ENCODE measurements around the gene ATOX1.
A peak's percentile ranks its signal among the peaks of the same experiment; 100 is the strongest.

ATOX1 gene

DNA sequence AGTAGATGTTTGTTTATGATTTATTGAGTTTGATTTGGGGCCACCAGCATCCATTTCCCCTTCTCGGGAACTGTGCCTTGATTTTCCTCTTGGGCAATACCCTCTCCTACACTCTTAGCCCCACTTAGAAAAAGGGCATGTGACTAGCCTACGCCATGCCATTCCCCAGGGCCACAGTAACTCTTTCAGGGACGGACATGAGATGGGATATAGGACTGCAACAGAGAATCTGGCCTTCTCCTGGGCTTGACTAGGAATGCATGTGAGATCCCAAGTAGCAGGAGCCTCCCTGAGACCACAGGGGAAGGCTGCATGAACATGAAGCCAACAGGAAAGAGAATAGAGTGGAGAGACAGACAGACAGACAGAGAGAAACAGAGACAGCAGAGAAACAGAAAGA lies 41.0 kb downstream of the ATOX1 start:
- H3K18ac ChIP-seq (ENCODE audit: low read length) = no peak overlapping the region
- no peak overlapping the region for H3K4me3 ChIP-seq (ENCODE audit: low read depth, low read length)
- H3K4ac ChIP-seq (ENCODE audit: low read depth, low read length) = no peak overlapping the region
- no peaks in the 10 kb centered on the region for H3K36me3 ChIP-seq (ENCODE audit: control insufficient read depth in 1 of 2, insufficient read depth in 2 of 2, low read length in 2 of 2)
- no peak overlapping the region for H3K14ac ChIP-seq (ENCODE audit: low read length)
- H2AK5ac ChIP-seq (ENCODE audit: low read length) = no peak overlapping the region
- no peak overlapping the region for H3K23ac ChIP-seq (ENCODE audit: low read length)
- peaks cover 3% of the 10 kb centered on the region for H3K79me1 ChIP-seq (ENCODE audit: low read length)
- H2AFZ ChIP-seq (ENCODE audit: insufficient read depth, low read length, poor library complexity) = no peak overlapping the region
- WGBS (ENCODE audit: extremely low coverage, insufficient coverage, insufficient read length) = no CpG with 5 or more reads among the region's 3 CpGs
- H2BK5ac ChIP-seq (ENCODE audit: low read depth, low read length, poor library complexity) = no peak overlapping the region
- no peak overlapping the region for H2BK120ac ChIP-seq (ENCODE audit: insufficient read depth, low read length, poor library complexity)
- peaks cover 6 to 16% of the 10 kb centered on the region in 2 experiments for H3K4me1 ChIP-seq (ENCODE audit: control insufficient read depth in 1 of 2, insufficient read depth in 2 of 2, low read length in 2 of 2)
- no peak for DNase-seq
- H2BK12ac ChIP-seq (ENCODE audit: low read length) = no peak overlapping the region
- no peak overlapping the region for H4K8ac ChIP-seq (ENCODE audit: low read depth, low read length)
- H3K9me3 ChIP-seq (ENCODE audit: insufficient read depth, low read depth, low read length) = no peaks in the 10 kb centered on the region
- no peaks in the 10 kb centered on the region for H3K27me3 ChIP-seq (ENCODE audit: insufficient read depth, low read length)
- no peak overlapping the region for H4K91ac ChIP-seq (ENCODE audit: low read depth, low read length)
- H3K79me2 ChIP-seq (ENCODE audit: control insufficient read depth, insufficient read depth, low read length, poor library complexity) = no peaks in the 10 kb centered on the region
- H3K9ac ChIP-seq (ENCODE audit: low read length) = no peak overlapping the region
- no peak overlapping the region for H3K4me2 ChIP-seq (ENCODE audit: low read length)
- H4K12ac ChIP-seq (ENCODE audit: low read depth, low read length) = no peak overlapping the region
- no peak overlapping the region for H3K27ac ChIP-seq (ENCODE audit: low read depth, low read length)

DNA sequence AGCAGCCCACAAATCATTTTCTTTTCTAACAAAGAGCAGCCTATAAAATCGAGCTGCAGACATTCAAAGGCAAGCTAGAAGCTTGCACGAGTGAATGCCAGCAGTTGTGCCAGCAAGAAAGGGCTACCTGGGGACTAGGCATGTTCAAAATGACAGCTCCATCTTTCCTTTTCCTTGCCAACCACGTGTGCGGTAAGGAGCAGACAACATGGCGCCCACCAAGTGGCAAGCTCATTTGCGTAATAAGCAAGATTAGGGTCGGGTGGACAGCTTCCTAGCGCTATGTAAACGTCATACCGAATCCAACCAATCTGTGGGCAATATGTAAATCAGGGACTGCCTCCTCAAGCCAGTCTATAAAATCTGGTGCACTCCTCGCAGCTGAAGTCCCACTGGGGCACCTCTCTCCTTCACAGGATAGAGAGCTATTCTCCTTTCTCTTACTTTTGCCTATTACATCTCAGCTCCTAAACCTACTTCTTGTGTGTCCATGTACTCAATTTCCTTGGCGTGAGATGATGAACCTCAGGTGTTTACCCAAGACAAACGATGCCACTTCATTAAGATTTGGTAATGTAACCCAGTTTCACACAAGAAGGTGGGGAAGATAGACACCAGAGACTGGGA lies 49.2 kb downstream of the ATOX1 start:
- no peak overlapping the region for H3K18ac ChIP-seq (ENCODE audit: low read length)
- no peak overlapping the region for H2BK5ac ChIP-seq (ENCODE audit: low read depth, low read length, poor library complexity)
- H2BK120ac ChIP-seq (ENCODE audit: insufficient read depth, low read length, poor library complexity) = no peak overlapping the region
- no peak overlapping the region for H3K14ac ChIP-seq (ENCODE audit: low read length)
- H4K8ac ChIP-seq (ENCODE audit: low read depth, low read length) = no peak overlapping the region
- H3K36me3 ChIP-seq (ENCODE audit: control insufficient read depth in 1 of 2, insufficient read depth in 2 of 2, low read length in 2 of 2) = no peaks in the 10 kb centered on the region
- DNase-seq = no peak
- H3K79me2 ChIP-seq (ENCODE audit: control insufficient read depth, insufficient read depth, low read length, poor library complexity) = no peaks in the 10 kb centered on the region
- H3K9ac ChIP-seq (ENCODE audit: low read length) = no peak overlapping the region
- H4K91ac ChIP-seq (ENCODE audit: low read depth, low read length) = no peak overlapping the region
- peaks cover 1% of the 10 kb centered on the region for H3K9me3 ChIP-seq (ENCODE audit: insufficient read depth, low read depth, low read length)
- WGBS (ENCODE audit: extremely low coverage, insufficient coverage, insufficient read length) = no CpG with 5 or more reads among the region's 13 CpGs
- H4K12ac ChIP-seq (ENCODE audit: low read depth, low read length) = no peak overlapping the region
- no peak overlapping the region for H3K4ac ChIP-seq (ENCODE audit: low read depth, low read length)
- H3K4me1 ChIP-seq (ENCODE audit: control insufficient read depth in 1 of 2, insufficient read depth in 2 of 2, low read length in 2 of 2) = peaks cover 0 to 3% of the 10 kb centered on the region in 2 experiments
- H3K4me3 ChIP-seq (ENCODE audit: low read depth, low read length) = no peak overlapping the region
- no peaks in the 10 kb centered on the region for H3K27me3 ChIP-seq (ENCODE audit: insufficient read depth, low read length)
- no peaks in the 10 kb centered on the region for H3K79me1 ChIP-seq (ENCODE audit: low read length)
- H3K27ac ChIP-seq (ENCODE audit: low read depth, low read length) = no peak overlapping the region
- no peak overlapping the region for H2AK5ac ChIP-seq (ENCODE audit: low read length)
- no peak overlapping the region for H3K23ac ChIP-seq (ENCODE audit: low read length)
- no peak overlapping the region for H2AFZ ChIP-seq (ENCODE audit: insufficient read depth, low read length, poor library complexity)
- no peak overlapping the region for H2BK12ac ChIP-seq (ENCODE audit: low read length)
- H3K4me2 ChIP-seq (ENCODE audit: low read length) = no peak overlapping the region

DNA sequence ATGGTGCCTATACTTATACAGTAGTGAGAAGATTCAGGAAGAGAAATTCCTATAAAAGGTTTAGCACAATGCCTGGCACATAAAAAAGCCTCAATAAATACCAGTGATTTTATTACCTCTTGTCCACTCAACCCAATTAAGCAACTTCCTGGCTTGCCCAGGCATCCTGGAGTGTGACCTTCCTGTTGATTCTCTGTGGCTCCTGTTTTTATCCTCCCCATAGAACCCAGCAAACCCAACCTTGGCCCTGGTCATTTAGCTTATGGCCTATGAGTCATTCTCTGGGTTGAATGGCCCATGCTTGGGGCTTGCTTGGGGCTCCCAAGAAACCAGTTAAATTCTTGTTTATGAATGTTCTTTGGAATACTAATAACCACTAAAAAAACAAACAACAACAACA lies 50.3 kb downstream of the ATOX1 start:
- DNase-seq = no peak
- no peak overlapping the region for H3K4me3 ChIP-seq (ENCODE audit: low read depth, low read length)

DNA sequence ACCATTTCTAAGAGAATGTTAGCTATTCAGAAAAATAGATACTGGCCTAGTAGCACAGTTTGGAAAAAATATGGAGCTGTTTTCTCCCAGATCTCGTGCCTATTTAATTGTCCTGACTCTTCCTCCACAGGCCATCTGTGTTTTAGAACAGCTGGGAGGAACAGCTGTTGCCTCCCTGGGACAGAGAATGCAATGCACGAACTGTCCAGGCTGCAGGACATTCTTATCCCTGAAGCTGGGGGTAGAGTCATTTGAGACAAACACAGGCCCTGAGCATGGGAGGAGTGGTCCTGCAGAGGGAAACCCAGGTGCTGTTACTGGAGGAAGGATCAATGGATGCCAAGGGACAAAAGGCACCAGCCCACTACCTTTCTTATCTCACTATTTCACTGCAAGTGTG lies 50.9 kb downstream of the ATOX1 start:
- Histone ChIP-seq H3K27ac (ENCODE audit: low read depth, low read length) (no peak overlapping the region), H3K23ac (ENCODE audit: low read length) (no peak overlapping the region), H3K4ac (ENCODE audit: low read depth, low read length) (no peak overlapping the region), H3K9ac (ENCODE audit: low read length) (no peak overlapping the region), H3K14ac (ENCODE audit: low read length) (no peak overlapping the region), H4K12ac (ENCODE audit: low read depth, low read length) (no peak overlapping the region), H2BK5ac (ENCODE audit: low read depth, low read length, poor library complexity) (no peak overlapping the region), H3K9me3 (ENCODE audit: insufficient read depth, low read depth, low read length) (peaks cover 2% of the 10 kb centered on the region), H3K79me2 (ENCODE audit: control insufficient read depth, insufficient read depth, low read length, poor library complexity) (no peaks in the 10 kb centered on the region), H3K4me1 (ENCODE audit: control insufficient read depth in 1 of 2, insufficient read depth in 2 of 2, low read length in 2 of 2) (peaks cover 0 to 3% of the 10 kb centered on the region in 2 experiments), H4K8ac (ENCODE audit: low read depth, low read length) (no peak overlapping the region), H3K18ac (ENCODE audit: low read length) (no peak overlapping the region), H2BK12ac (ENCODE audit: low read length) (no peak overlapping the region), H3K36me3 (ENCODE audit: control insufficient read depth in 1 of 2, insufficient read depth in 2 of 2, low read length in 2 of 2) (no peaks in the 10 kb centered on the region), H3K4me2 (ENCODE audit: low read length) (no peak overlapping the region), H2AFZ (ENCODE audit: insufficient read depth, low read length, poor library complexity) (no peak overlapping the region), H3K4me3 (ENCODE audit: low read depth, low read length) (peak overlapping the region; percentile 50), H4K91ac (ENCODE audit: low read depth, low read length) (no peak overlapping the region), H3K27me3 (ENCODE audit: insufficient read depth, low read length) (no peaks in the 10 kb centered on the region), H2AK5ac (ENCODE audit: low read length) (no peak overlapping the region), H2BK120ac (ENCODE audit: insufficient read depth, low read length, poor library complexity) (no peak overlapping the region), H3K79me1 (ENCODE audit: low read length) (no peaks in the 10 kb centered on the region)
- DNase-seq = peak in 1 of 2 donors; percentile 28
- no CpG with 5 or more reads among the region's 2 CpGs for WGBS (ENCODE audit: extremely low coverage, insufficient coverage, insufficient read length)

More for the DNA sequence above, 50.3 kb downstream of the ATOX1 start:
- Histone ChIP-seq H2BK120ac (ENCODE audit: insufficient read depth, low read length, poor library complexity) (no peak overlapping the region), H2BK5ac (ENCODE audit: low read depth, low read length, poor library complexity) (no peak overlapping the region), H3K27ac (ENCODE audit: low read depth, low read length) (no peak overlapping the region), H3K36me3 (ENCODE audit: control insufficient read depth in 1 of 2, insufficient read depth in 2 of 2, low read length in 2 of 2) (no peaks in the 10 kb centered on the region), H3K18ac (ENCODE audit: low read length) (no peak overlapping the region), H3K9me3 (ENCODE audit: insufficient read depth, low read depth, low read length) (peaks cover 2% of the 10 kb centered on the region), H3K27me3 (ENCODE audit: insufficient read depth, low read length) (no peaks in the 10 kb centered on the region), H2BK12ac (ENCODE audit: low read length) (no peak overlapping the region), H3K14ac (ENCODE audit: low read length) (no peak overlapping the region), H4K12ac (ENCODE audit: low read depth, low read length) (no peak overlapping the region), H4K91ac (ENCODE audit: low read depth, low read length) (no peak overlapping the region), H3K4me1 (ENCODE audit: control insufficient read depth in 1 of 2, insufficient read depth in 2 of 2, low read length in 2 of 2) (peaks cover 0 to 3% of the 10 kb centered on the region in 2 experiments), H3K9ac (ENCODE audit: low read length) (no peak overlapping the region), H3K4me2 (ENCODE audit: low read length) (no peak overlapping the region), H2AFZ (ENCODE audit: insufficient read depth, low read length, poor library complexity) (no peak overlapping the region), H3K4ac (ENCODE audit: low read depth, low read length) (no peak overlapping the region), H3K23ac (ENCODE audit: low read length) (no peak overlapping the region), H3K79me2 (ENCODE audit: control insufficient read depth, insufficient read depth, low read length, poor library complexity) (no peaks in the 10 kb centered on the region), H3K79me1 (ENCODE audit: low read length) (no peaks in the 10 kb centered on the region), H2AK5ac (ENCODE audit: low read length) (no peak overlapping the region), H4K8ac (ENCODE audit: low read depth, low read length) (no peak overlapping the region)

All from trophoblast cell (in vitro differentiated cells and primary cell).